GM12878 (cell line): ENCODE results near the gene EFNA2. TPM values are rescaled to one million over a fixed set of nuclear protein-coding genes. Genes with fewer than 3 reads are reported as not detected.

ENCODE experiments used
- ATAC-seq: fragments of 200-7000 bp; cut with Tn5 transposase; 3 replicates; pipeline ENCODE4 v1.9.1; 2020; ENCODE audit warnings: mild to moderate bottlenecking, moderate library complexity
- BruUV-seq: library from RNA; stranded (reverse); fragments of 400-500 nt; replicated peaks from 2 replicates; lab custom pipeline; 2021; lab: Mats Ljungman, UMichigan
- CTCF ChIA-PET: fragments of 300-600 bp; sonication (Branson Sonifier 250); formaldehyde crosslinking; extraction: SDS; loops from one replicate; lab custom pipeline; 2021; ENCODE audit warnings: inconsistent platforms; lab: Yijun Ruan, JAX
- POLR2A ChIA-PET: fragments of 350-600 bp; formaldehyde crosslinking; extraction: SDS; loops from one replicate; lab custom pipeline; 2021; ENCODE audit warnings: inconsistent platforms; lab: Charles Lee
- RAD21 ChIA-PET: fragments of 300-600 bp; sonication (Branson Sonifier 250); formaldehyde crosslinking; loops from one replicate; lab custom pipeline; 2023; ENCODE audit warnings: antibody characterized with exemption; ENCODE audit not compliant: unreplicated experiment; lab: Charles Lee
- SMC1A ChIA-PET: fragments of 300-600 bp; sonication (Branson Sonifier 250); formaldehyde crosslinking; loops from one replicate; lab custom pipeline; 2023; ENCODE audit not compliant: unreplicated experiment, uncharacterized antibody; lab: Charles Lee
- DNase-seq: peaks from one replicate; pipeline ENCODE4 v3.0.0-alpha.2; 2011; ENCODE audit warnings: low read depth, low spot score
- FAIRE-seq: peaks from 3 replicates; lab custom pipeline; 2011; peaks lifted over from hg19 to GRCh38; lab: Jason Lieb, UNC
- H2AFZ ChIP-seq: 2 replicates; pipeline ENCODE4 v1.6.0; 2011; ENCODE audit warnings: low read depth, low read length, control low read depth; ENCODE audit not compliant: control insufficient read depth
- H3K27ac ChIP-seq: 2 replicates; pipeline ENCODE4 v1.5.1; 2011; ENCODE audit warnings: control low read depth; ENCODE audit not compliant: control insufficient read depth, insufficient read depth
- H3K27me3 ChIP-seq, 2 experiments: replicated peaks in 1 of 2; 2 replicates each; pipeline versions ENCODE4 v1.6.0 to v1.6.1; 2011; ENCODE audit warnings: low read length in 1 of 2; ENCODE audit not compliant: control insufficient read depth in 2 of 2, insufficient read depth in 2 of 2
- H3K36me3 ChIP-seq, 2 experiments: 2 replicates each; pipeline ENCODE4 v1.5.1; 2011; ENCODE audit warnings: low read length in 1 of 2; ENCODE audit not compliant: control insufficient read depth in 2 of 2, insufficient read depth in 2 of 2
- H3K4me1 ChIP-seq: 2 replicates; pipeline ENCODE4 v1.6.1; 2011; ENCODE audit warnings: mild to moderate bottlenecking, low read length, moderate library complexity, mixed read lengths; ENCODE audit not compliant: control insufficient read depth, insufficient read depth
- H3K4me2 ChIP-seq: 2 replicates; pipeline ENCODE4 v1.6.0; 2011; ENCODE audit warnings: control low read depth; ENCODE audit not compliant: control insufficient read depth, insufficient read depth
- H3K4me3 ChIP-seq: fragments of 200-600 bp; sonication (generic); 2 replicates; pipeline ENCODE4 v1.5.1; 2016
- H3K79me2 ChIP-seq: 2 replicates; pipeline ENCODE4 v1.6.0; 2011; ENCODE audit warnings: low read length; ENCODE audit not compliant: control insufficient read depth, insufficient read depth
- H3K9ac ChIP-seq: 2 replicates; pipeline ENCODE4 v1.8.0; 2011; ENCODE audit warnings: low read length, control low read depth, mixed read lengths; ENCODE audit not compliant: control insufficient read depth, insufficient read depth
- H3K9me3 ChIP-seq: replicated peaks from 3 replicates; pipeline ENCODE4 v1.5.1; 2011; ENCODE audit warnings: mild to moderate bottlenecking, low read length; ENCODE audit not compliant: control insufficient read depth, insufficient read depth
- H4K20me1 ChIP-seq: 2 replicates; pipeline ENCODE4 v1.6.0; 2011; ENCODE audit not compliant: control insufficient read depth, insufficient read depth
- ATF7 ChIP-seq: fragments of 450-650 bp; IDR thresholded peaks from 2 replicates; pipeline ENCODE4 v1.6.1; 2016; ENCODE audit warnings: low read depth, mild to moderate bottlenecking
- MYB ChIP-seq: fragments of 150-350 bp; IDR thresholded peaks from 2 replicates; pipeline ENCODE4 v1.6.1; 2014; ENCODE audit warnings: mild to moderate bottlenecking, low read depth, low read length, borderline replicate concordance
- SREBF1 ChIP-seq: IDR thresholded peaks from 2 replicates; pipeline ENCODE4 v1.6.1; 2012; ENCODE audit warnings: mild to moderate bottlenecking, low read length
- SREBF2 ChIP-seq: IDR thresholded peaks from 2 replicates; pipeline ENCODE4 v1.6.1; 2012; ENCODE audit warnings: mild to moderate bottlenecking, low read length
- SUZ12 ChIP-seq: fragments of 200-600 bp; sonication (generic); IDR thresholded peaks from one replicate; pipeline ENCODE4 v1.6.1; 2018; ENCODE audit warnings: antibody characterized with exemption, mild to moderate bottlenecking; ENCODE audit not compliant: unreplicated experiment
- TAF1 ChIP-seq: IDR thresholded peaks from 2 replicates; pipeline ENCODE4 v1.6.1; 2011; ENCODE audit warnings: mild to moderate bottlenecking, low read depth, low read length, borderline replicate concordance
- WRNIP1 ChIP-seq: IDR thresholded peaks from 2 replicates; pipeline ENCODE4 v1.6.1; 2011; ENCODE audit warnings: low read depth, low read length, improper control_type of control experiment, borderline replicate concordance
- ZNF24 ChIP-seq: fragments of 450-650 bp; IDR thresholded peaks from 2 replicates; pipeline ENCODE4 v1.6.1; 2017; ENCODE audit warnings: antibody characterized with exemption, mild to moderate bottlenecking
- WGBS: methylation state at CpG from one replicate; pipeline ENCODE4 v1.1.6; 2016; ENCODE audit warnings: low lambda C conversion rate; ENCODE audit not compliant: insufficient replicate concordance, insufficient coverage; ENCODE audit errors: missing lambda C conversion rate; 5-methylcytosine and 5-hydroxymethylcytosine counted together
- in situ Hi-C: fragments of 300-500 bp; cut with MboI; formaldehyde crosslinking; loops from 9 replicates; pipeline ENCODE4 v1.14.3; 2018; ENCODE audit warnings: mixed read lengths
- intact Hi-C: fragments of 100-400 bp; cut with micrococcal nuclease; formaldehyde crosslinking; loops from one replicate; pipeline ENCODE4 v1.14.2; 2022; ENCODE audit not compliant: unreplicated experiment
- polyA plus RNA-seq, 11 experiments: library from polyadenylated mRNA; depleted of rRNA in 4 of 11; unstranded in 6 of 11; stranded (reverse) in 5 of 11; fragments of >200 nt; fragmentation: Nextera tagmentation in 4 of 11; fragmentation: Illumina TruSeq in 1 of 11; extraction: Ambion mirVana in 4 of 11; extraction: Trizol in 1 of 11; gene quantifications; 1 replicate in 1 of 11; 2 replicates in 10 of 11; pipeline versions ENCODE4 v1.2.1 to v1.2.3, GENCODE V29; 2011 to 2016; ENCODE audit warnings: inconsistent platforms in 2 of 11, missing spikeins in 2 of 11, low read depth in 1 of 11
- total RNA-seq, 4 experiments: library from RNA; depleted of rRNA in 3 of 4; stranded (reverse); fragments of >200 nt in 3 of 4; fragmentation: Illumina TruSeq in 1 of 4; extraction: Trizol in 1 of 4; gene quantifications; 2 replicates each; pipeline versions ENCODE4 v1.2.1 to v1.2.3, GENCODE V29; 2013 to 2021
- TF ChIP-seq, protein P1 (sequence below): fragments of 450-650 bp; IDR thresholded peaks from 2 replicates; pipeline ENCODE4 v1.6.1; 2017; ENCODE audit warnings: antibody characterized with exemption, mild to moderate bottlenecking, moderate library complexity
- TF ChIP-seq, protein P2 (sequence below): fragments of 450-650 bp; IDR thresholded peaks from 2 replicates; pipeline ENCODE4 v1.6.1; 2017; ENCODE audit warnings: low read depth, mild to moderate bottlenecking, moderate library complexity
- TF ChIP-seq, protein P3 (sequence below): fragments of 450-650 bp; IDR thresholded peaks from 2 replicates; pipeline ENCODE4 v1.6.1; 2017; ENCODE audit warnings: mild to moderate bottlenecking, low read depth, inconsistent platforms; ENCODE audit not compliant: poor library complexity, severe bottlenecking

EFNA2 gene
- total and polyA plus RNA-seq, 10 of the 15 experiments (the other 5 are each of a cell fraction or from before 2014, with no cell fraction given), result not detected

DNA sequence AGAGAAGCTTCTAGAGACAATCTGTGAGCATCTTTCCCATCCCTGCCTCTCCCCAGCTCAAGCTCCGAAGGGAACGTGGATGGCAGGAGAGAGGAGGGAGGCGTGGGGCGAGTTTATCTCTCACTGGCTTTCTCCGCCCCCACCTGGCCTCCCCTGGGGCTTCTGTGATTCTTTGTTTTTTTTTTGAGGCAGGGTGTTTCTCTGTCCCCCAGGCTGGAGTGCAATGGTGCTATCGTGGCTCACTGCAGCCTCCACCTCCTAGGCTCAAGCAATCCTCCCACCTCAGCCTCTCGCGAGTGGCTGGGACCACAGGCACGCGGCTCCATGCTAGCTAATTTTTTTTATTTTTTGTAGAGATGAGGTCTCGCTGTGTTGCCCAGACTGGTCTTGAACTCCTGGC, 23.0 kb downstream of the EFNA2 start (continued):
- TF ChIP-seq, protein P1, sequence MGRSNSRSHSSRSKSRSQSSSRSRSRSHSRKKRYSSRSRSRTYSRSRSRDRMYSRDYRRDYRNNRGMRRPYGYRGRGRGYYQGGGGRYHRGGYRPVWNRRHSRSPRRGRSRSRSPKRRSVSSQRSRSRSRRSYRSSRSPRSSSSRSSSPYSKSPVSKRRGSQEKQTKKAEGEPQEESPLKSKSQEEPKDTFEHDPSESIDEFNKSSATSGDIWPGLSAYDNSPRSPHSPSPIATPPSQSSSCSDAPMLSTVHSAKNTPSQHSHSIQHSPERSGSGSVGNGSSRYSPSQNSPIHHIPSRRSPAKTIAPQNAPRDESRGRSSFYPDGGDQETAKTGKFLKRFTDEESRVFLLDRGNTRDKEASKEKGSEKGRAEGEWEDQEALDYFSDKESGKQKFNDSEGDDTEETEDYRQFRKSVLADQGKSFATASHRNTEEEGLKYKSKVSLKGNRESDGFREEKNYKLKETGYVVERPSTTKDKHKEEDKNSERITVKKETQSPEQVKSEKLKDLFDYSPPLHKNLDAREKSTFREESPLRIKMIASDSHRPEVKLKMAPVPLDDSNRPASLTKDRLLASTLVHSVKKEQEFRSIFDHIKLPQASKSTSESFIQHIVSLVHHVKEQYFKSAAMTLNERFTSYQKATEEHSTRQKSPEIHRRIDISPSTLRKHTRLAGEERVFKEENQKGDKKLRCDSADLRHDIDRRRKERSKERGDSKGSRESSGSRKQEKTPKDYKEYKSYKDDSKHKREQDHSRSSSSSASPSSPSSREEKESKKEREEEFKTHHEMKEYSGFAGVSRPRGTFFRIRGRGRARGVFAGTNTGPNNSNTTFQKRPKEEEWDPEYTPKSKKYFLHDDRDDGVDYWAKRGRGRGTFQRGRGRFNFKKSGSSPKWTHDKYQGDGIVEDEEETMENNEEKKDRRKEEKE, result no peak

DNA sequence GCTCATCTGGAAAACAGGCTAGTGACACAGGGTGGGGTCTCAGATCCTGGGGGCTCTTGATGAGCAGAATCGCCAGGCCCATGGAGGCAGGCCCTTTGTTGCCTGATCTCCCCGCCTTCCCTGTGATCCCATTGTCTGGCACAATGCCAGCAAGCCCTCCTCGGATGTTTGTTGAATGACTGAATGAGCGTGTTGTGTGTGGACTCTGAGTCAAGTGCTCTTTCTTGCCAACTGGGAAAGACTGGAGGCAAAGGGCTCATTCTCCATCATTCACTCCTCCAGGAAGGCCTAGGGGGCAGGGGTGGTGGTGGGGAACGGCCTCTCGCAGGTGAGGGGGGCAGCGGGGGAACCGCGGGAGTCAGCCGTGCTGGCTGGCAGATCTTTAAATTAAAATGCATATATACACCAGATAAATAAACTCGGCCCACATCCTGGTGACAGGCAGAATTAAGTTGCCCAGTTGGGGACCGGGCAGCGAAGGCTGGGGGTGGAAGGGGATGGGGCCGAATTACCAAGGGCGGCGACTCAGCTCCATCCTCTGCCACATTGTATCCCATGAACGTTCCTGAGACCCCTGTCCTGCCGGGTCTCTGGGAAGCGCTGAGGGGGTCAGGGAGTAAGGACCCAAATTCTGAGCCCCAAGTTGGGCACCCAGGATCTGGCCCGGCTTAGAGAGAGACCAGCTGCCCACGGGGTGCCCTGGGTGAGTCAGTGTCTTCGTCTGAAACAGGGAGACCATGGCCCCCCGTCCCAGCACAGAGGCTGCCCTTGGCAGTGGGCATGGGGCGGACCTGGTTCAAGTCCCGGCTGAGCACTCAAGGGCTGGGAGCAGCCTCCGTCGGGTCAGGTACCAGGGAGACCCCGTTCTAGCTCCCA, 24.5 kb downstream of the EFNA2 start:
- ChIA-PET SMC1A (interaction anchor here (0.7 kb wide), 1 partner anchor 161 kb away, joined by 3 read pairs; no protein-coding TSS in a partner anchor), RAD21 (interaction anchor here (0.6 kb wide), 1 partner anchor 412 kb away, joined by 3 read pairs; no protein-coding TSS in a partner anchor), CTCF (no interaction called here), POLR2A (no interaction called here)
- DNase-seq (no peak), FAIRE-seq (no peak), ATAC-seq (no peak)
- in situ Hi-C loops, result no loop called here
- Histone ChIP-seq H3K27me3 (no peaks in the 10 kb centered on the region), H3K4me1 (no peaks in the 10 kb centered on the region), H3K36me3 (no peaks in the 10 kb centered on the region), H3K4me3 (no peak overlapping the region), H3K4me2 (no peak overlapping the region), H4K20me1 (no peaks in the 10 kb centered on the region), H2AFZ (no peak overlapping the region), H3K9me3 (no peaks in the 10 kb centered on the region), H3K27ac (no peak overlapping the region), H3K79me2 (no peaks in the 10 kb centered on the region), H3K9ac (no peak overlapping the region)
- TF ChIP-seq, protein P2, sequence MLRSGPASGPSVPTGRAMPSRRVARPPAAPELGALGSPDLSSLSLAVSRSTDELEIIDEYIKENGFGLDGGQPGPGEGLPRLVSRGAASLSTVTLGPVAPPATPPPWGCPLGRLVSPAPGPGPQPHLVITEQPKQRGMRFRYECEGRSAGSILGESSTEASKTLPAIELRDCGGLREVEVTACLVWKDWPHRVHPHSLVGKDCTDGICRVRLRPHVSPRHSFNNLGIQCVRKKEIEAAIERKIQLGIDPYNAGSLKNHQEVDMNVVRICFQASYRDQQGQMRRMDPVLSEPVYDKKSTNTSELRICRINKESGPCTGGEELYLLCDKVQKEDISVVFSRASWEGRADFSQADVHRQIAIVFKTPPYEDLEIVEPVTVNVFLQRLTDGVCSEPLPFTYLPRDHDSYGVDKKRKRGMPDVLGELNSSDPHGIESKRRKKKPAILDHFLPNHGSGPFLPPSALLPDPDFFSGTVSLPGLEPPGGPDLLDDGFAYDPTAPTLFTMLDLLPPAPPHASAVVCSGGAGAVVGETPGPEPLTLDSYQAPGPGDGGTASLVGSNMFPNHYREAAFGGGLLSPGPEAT, result no peak
- TF ChIP-seq ATF7 (no peak), WRNIP1 (no peak), SUZ12 (no peak), SREBF1 (no peak), ZNF24 (no peak), SREBF2 (no peak), TAF1 (no peak), MYB (no peak)
- TF ChIP-seq, protein P3, sequence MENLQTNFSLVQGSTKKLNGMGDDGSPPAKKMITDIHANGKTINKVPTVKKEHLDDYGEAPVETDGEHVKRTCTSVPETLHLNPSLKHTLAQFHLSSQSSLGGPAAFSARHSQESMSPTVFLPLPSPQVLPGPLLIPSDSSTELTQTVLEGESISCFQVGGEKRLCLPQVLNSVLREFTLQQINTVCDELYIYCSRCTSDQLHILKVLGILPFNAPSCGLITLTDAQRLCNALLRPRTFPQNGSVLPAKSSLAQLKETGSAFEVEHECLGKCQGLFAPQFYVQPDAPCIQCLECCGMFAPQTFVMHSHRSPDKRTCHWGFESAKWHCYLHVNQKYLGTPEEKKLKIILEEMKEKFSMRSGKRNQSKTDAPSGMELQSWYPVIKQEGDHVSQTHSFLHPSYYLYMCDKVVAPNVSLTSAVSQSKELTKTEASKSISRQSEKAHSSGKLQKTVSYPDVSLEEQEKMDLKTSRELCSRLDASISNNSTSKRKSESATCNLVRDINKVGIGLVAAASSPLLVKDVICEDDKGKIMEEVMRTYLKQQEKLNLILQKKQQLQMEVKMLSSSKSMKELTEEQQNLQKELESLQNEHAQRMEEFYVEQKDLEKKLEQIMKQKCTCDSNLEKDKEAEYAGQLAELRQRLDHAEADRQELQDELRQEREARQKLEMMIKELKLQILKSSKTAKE, result no peak
- intact Hi-C loops, result no loop called here
- 44% methylated on average over 26 of the region's 28 CpGs for WGBS
- no TSS peak for BruUV-seq
